ENCODE measurements around the gene OS9. TPM values are rescaled to one million over a fixed set of nuclear protein-coding genes. Genes with fewer than 3 reads are reported as not detected.

OS9 gene
- total and polyA plus RNA-seq, 2 of the 4 experiments (the other 2 are of a cell fraction), result 159 to 272 TPM

DNA sequence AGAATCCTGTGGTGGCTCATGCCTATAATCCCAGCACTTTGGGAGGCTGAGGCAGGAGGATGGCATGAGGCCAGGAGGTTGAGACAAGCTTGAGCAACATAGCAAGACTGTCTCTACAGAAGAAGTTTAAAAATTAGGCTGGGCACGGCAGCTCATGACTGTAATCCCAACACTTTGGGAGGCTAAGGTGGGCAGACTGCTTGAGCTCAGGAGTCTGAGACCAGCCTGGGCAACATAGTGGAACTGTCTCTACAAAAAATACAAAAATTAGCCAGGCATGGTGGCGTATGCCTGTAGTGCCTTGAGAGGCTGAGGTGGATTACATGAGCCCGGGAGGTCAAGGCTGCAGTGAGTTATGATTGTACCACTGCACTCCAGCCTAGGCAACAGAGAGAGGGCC lies 73.9 kb downstream of the OS9 start:
- POLR2A ChIA-PET (ENCODE audit: unreplicated experiment), result no interaction called here
- intact Hi-C loops (cut with micrococcal nuclease) (no loop called here), in situ Hi-C loops (cut with MboI; ENCODE audit: low sequenced_read_pairs) (no loop called here), dilution Hi-C loops (cut with HindIII; ENCODE audit: low sequenced_read_pairs, unreplicated experiment) (no loop called here)
- Histone ChIP-seq H3K9ac (ENCODE audit: low read depth, low read length) (no peak overlapping the region), H3K23ac (ENCODE audit: low read depth, low read length) (no peak overlapping the region), H2BK15ac (ENCODE audit: low read depth, low read length) (no peak overlapping the region), H3K9me1 (ENCODE audit: insufficient read depth, low read length) (peaks cover 9% of the 10 kb centered on the region), H2AK5ac (ENCODE audit: low read depth, low read length) (no peak overlapping the region), H3K27ac (ENCODE audit: insufficient read depth, low read length) (no peak overlapping the region), H4K91ac (ENCODE audit: insufficient read depth, low read depth, low read length) (no peak overlapping the region), H3K18ac (ENCODE audit: low read depth, low read length) (no peak overlapping the region), H3K27me3 (ENCODE audit: control insufficient read depth, insufficient read depth, low read length) (peaks cover 40% of the 10 kb centered on the region), H3K36me3 (ENCODE audit: control insufficient read depth, insufficient read depth, low read length) (peaks cover 1% of the 10 kb centered on the region; the same call in 1 of the 2 replicates), H2BK120ac (ENCODE audit: low read depth, low read length) (no peak overlapping the region), H2AFZ (replicated peaks; ENCODE audit: low read length, poor library complexity) (no peak overlapping the region), H3K4me1 (ENCODE audit: control insufficient read depth, insufficient read depth, low read length) (peaks cover 11% of the 10 kb centered on the region; the same call in 1 of the 2 replicates), H2BK5ac (ENCODE audit: low read depth, low read length, poor library complexity, severe bottlenecking) (no peak overlapping the region), H3K4ac (ENCODE audit: low read depth, low read length) (no peak overlapping the region), H2BK20ac (ENCODE audit: low read depth, low read length) (no peak overlapping the region), H3K14ac (replicated peaks; ENCODE audit: low read depth, low read length) (no peak overlapping the region), H3K56ac (ENCODE audit: extremely low read depth, insufficient read depth, low read length) (no peak overlapping the region), H3K4me3 (ENCODE audit: insufficient read depth, low read depth, low read length) (no peak overlapping the region), H3K9me3 (ENCODE audit: control insufficient read depth, insufficient read depth, low read length) (peaks cover 2% of the 10 kb centered on the region; the same call in 1 of the 2 replicates), H2AK9ac (replicated peaks; ENCODE audit: low read depth, low read length, poor library complexity) (no peak overlapping the region), H4K8ac (ENCODE audit: low read depth in 2 of 2, low read length in 2 of 2) (no peak overlapping the region), H3K4me2 (ENCODE audit: low read depth, low read length) (no peak overlapping the region), H4K5ac (ENCODE audit: low read depth, low read length) (no peak overlapping the region), H4K20me1 (ENCODE audit: insufficient read depth, low read length) (no peaks in the 10 kb centered on the region), H3K79me1 (ENCODE audit: low read depth in 1 of 2, low read length in 2 of 2) (peaks cover 12 to 18% of the 10 kb centered on the region in 2 experiments; a peak in 3 of 4 replicates)
- DNase-seq (no peak), ATAC-seq (ENCODE audit: low read depth) (no peak)
- CTCF ChIA-PET, result interaction anchor here (2.0 kb wide), 1 partner anchor 15 kb away, joined by 6 read pairs; the partner anchor contains the start of gene TSFM
- no TSS peak for BruUV-seq (replicated peaks)
- no CpG with 5 or more reads among the region's 3 CpGs for WGBS, 2 experiments (ENCODE audit: extremely low coverage in 2 of 2, insufficient read length in 1 of 2)
- TF ChIP-seq NFE2L2 (IDR thresholded peaks at IDR 0.05; ENCODE audit: low read depth, low read length), result no peak

Measured in IMR-90 (cell line).